Fibroblast of lung (primary cell): ENCODE data around the gene KNDC1.
"Not testable (repeated sequence)": the region's sequence is repeated elsewhere in the genome, so short reads cannot be mapped to it uniquely, and the experiment has no call there.

Experiments
- CTCF ChIP-seq, 2 donors: IDR thresholded peaks in 1 of 2; conservative IDR thresholded peaks in 1 of 2; 1 replicate in 1 of 2; 2 replicates in 1 of 2; pipeline ENCODE4 v1.5.1; 2011 to 2012; ENCODE audit warnings: low read length in 2 of 2, control low read depth in 1 of 2, inconsistent platforms in 1 of 2, low read depth in 1 of 2, mild to moderate bottlenecking in 1 of 2
- EZH2 ChIP-seq: IDR thresholded peaks from 2 replicates; pipeline ENCODE4 v1.5.1; 2012; ENCODE audit warnings: low read length, control low read depth, mild to moderate bottlenecking; ENCODE audit errors: missing control alignments

- TF ChIP-seq CTCF (conservative IDR thresholded peaks at IDR 0.05 in 1 of 2, IDR thresholded peaks at IDR 0.05 in 1 of 2; ENCODE audit: low read depth in 1 of 2, low read length in 2 of 2); EZH2: not testable (repeated sequence)
Measured at GRCh38 chr10:133234796-133235195, 74.8 kb downstream of the KNDC1 start.
